GM19455 (cell line): ENCODE data around the gene RPGRIP1.
"Not testable (repeated sequence)": the region's sequence is repeated elsewhere in the genome, so short reads cannot be mapped to it uniquely, and the experiment has no call there.

Experiments used
- ATAC-seq: cut with Tn5 transposase; IDR thresholded peaks from one replicate; pipeline ENCODE4 v1.9.1; 2021; ENCODE audit not compliant: unreplicated experiment

Gene RPGRIP1

GRCh38 chr14:21279783-21280182 is at the start of gene RPGRIP1:
RPGRIP1 (plus strand) TSS chr14:21280083; CDS start chr14:21287977, 7,894 bp downstream.
- ATAC-seq = no peak

GRCh38 chr14:21231020-21231652 is 48.7 kb upstream of the RPGRIP1 start:
- no peak for ATAC-seq

GRCh38 chr14:21233457-21234076 is 46.3 kb upstream of the RPGRIP1 start:
- no peak for ATAC-seq

- no peak for ATAC-seq
These were observed 45.8 kb upstream of the RPGRIP1 start for GRCh38 chr14:21234112-21234511.

GRCh38 chr14:21236948-21237797 is 42.7 kb upstream of the RPGRIP1 start:
- no peak for ATAC-seq

GRCh38 chr14:21238823-21239518 is 40.9 kb upstream of the RPGRIP1 start:
- no peak for ATAC-seq

GRCh38 chr14:21240417-21240816 is 39.5 kb upstream of the RPGRIP1 start:
- no peak for ATAC-seq

GRCh38 chr14:21241218-21241819 is 38.6 kb upstream of the RPGRIP1 start:
- ATAC-seq = no peak

- no peak for ATAC-seq
These were observed 35.3 kb upstream of the RPGRIP1 start for GRCh38 chr14:21244544-21244943.

- ATAC-seq = no peak
These were observed 34.1 kb upstream of the RPGRIP1 start for GRCh38 chr14:21245813-21246212.

- ATAC-seq = no peak
These were observed 31.5 kb upstream of the RPGRIP1 start for GRCh38 chr14:21248338-21248737.

- no peak for ATAC-seq
These were observed 31.0 kb upstream of the RPGRIP1 start for GRCh38 chr14:21248739-21249411.

GRCh38 chr14:21251215-21251614 is 28.7 kb upstream of the RPGRIP1 start:
- no peak for ATAC-seq

- no peak for ATAC-seq
These were observed 27.7 kb upstream of the RPGRIP1 start for GRCh38 chr14:21252149-21252548.

- ATAC-seq = no peak
These were observed 24.3 kb upstream of the RPGRIP1 start for GRCh38 chr14:21255385-21256101.

GRCh38 chr14:21256102-21256447 is 23.8 kb upstream of the RPGRIP1 start:
- not testable (repeated sequence) for ATAC-seq

- no peak for ATAC-seq
These were observed 23.1 kb upstream of the RPGRIP1 start for GRCh38 chr14:21256539-21257393.

- no peak for ATAC-seq
These were observed 22.4 kb upstream of the RPGRIP1 start for GRCh38 chr14:21257394-21257909.
